ENCODE data around the gene CNTNAP2. TPM values are rescaled to one million over a fixed set of nuclear protein-coding genes. Genes with fewer than 3 reads are reported as not detected.

The CNTNAP2 gene
- total RNA-seq, 4 donors from 2014 or later: not detected

DNA sequence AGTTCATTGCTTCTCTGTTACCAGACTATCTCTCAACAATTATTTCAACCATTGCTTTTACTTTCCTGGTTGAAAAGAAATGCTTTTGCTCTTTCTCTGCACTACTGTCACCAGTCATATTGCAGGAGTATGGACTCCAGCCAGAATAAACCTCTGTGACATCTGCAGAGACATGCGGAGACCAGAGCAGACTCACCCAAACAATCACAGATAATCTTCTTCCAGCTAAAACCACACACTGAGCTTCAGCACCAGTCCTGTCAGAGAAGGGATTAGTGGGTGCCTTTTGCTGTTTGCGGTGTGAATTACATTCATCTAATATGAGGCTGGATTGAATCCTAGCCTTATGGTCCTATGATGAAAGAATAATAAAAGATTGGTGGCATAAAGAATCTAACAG is 258.6 kb downstream of the CNTNAP2 start:
- in situ Hi-C loops (cut with MboI; ENCODE audit: low sequenced_read_pairs in 4 of 4): no loop called here
- no peak overlapping the region for H3K27ac ChIP-seq
- no peak for ATAC-seq
- DNase-seq: no peak
- intact Hi-C loops (cut with DNase I; ENCODE audit: low total_unique reads): no loop called here
- no peaks in the 10 kb centered on the region for H3K9me3 ChIP-seq
- TF ChIP-seq, protein P1, sequence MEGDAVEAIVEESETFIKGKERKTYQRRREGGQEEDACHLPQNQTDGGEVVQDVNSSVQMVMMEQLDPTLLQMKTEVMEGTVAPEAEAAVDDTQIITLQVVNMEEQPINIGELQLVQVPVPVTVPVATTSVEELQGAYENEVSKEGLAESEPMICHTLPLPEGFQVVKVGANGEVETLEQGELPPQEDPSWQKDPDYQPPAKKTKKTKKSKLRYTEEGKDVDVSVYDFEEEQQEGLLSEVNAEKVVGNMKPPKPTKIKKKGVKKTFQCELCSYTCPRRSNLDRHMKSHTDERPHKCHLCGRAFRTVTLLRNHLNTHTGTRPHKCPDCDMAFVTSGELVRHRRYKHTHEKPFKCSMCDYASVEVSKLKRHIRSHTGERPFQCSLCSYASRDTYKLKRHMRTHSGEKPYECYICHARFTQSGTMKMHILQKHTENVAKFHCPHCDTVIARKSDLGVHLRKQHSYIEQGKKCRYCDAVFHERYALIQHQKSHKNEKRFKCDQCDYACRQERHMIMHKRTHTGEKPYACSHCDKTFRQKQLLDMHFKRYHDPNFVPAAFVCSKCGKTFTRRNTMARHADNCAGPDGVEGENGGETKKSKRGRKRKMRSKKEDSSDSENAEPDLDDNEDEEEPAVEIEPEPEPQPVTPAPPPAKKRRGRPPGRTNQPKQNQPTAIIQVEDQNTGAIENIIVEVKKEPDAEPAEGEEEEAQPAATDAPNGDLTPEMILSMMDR (IDR thresholded peaks at IDR 0.05 in 4 of 5, conservative IDR thresholded peaks at IDR 0.05 in 1 of 5): no peak
- TF ChIP-seq POLR2A (IDR thresholded peaks at IDR 0.05): no peak
- H3K4me1 ChIP-seq: no peaks in the 10 kb centered on the region
- no peaks in the 10 kb centered on the region for H3K36me3 ChIP-seq
- no peak overlapping the region for H3K4me3 ChIP-seq
- H3K27me3 ChIP-seq: no peaks in the 10 kb centered on the region

DNA sequence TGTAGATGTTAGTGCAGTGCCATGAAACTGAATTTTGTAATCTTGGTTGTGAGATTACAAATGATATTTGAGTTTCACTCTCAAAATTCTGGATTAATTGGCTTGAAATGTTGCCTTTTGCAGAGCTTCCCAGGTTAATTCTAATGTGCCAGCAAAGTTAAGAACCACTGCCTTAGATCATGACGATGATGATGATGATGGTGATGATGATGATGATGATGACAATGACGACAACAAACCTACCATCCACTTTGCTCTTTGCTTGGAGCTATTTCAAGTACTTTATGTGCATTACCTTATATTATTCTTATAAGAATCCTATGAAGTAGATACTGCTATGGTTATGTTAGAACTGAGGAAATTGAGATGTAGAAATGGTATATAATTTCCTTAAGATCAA is 261.6 kb downstream of the CNTNAP2 start:
- intact Hi-C loops (cut with DNase I; ENCODE audit: low total_unique reads) (no loop called here), in situ Hi-C loops (cut with MboI; ENCODE audit: low sequenced_read_pairs in 4 of 4) (no loop called here)
- Histone ChIP-seq H3K9me3 (no peaks in the 10 kb centered on the region), H3K36me3 (no peaks in the 10 kb centered on the region), H3K4me3 (no peak overlapping the region), H3K27ac (no peak overlapping the region), H3K27me3 (no peaks in the 10 kb centered on the region), H3K4me1 (no peaks in the 10 kb centered on the region)
- DNase-seq: no peak
- no peak for TF ChIP-seq POLR2A (IDR thresholded peaks at IDR 0.05)
- TF ChIP-seq, protein P1 (IDR thresholded peaks at IDR 0.05 in 4 of 5, conservative IDR thresholded peaks at IDR 0.05 in 1 of 5): no peak
- ATAC-seq: no peak

DNA sequence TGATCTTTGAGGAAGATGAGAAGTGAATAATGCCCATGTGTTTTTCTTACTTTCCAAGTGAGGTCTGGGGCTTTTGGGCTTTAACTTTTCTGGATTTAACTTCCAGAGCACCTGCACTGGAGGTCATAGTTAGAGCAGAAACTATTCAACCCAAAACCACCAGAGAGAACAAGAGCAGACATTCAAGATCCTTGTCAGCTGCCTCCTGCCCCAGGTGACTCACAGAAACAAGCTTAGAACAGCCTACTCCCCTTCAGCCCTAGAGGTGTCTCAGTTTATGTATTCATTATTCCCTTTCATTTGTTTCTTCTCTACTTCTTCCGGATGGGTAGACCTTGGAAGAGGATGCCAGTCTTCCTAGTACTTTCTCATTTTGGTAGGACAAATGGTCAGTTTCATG is 270.5 kb downstream of the CNTNAP2 start:
- Histone ChIP-seq H3K4me1 (no peaks in the 10 kb centered on the region), H3K9me3 (no peaks in the 10 kb centered on the region), H3K4me3 (no peak overlapping the region), H3K27ac (no peak overlapping the region), H3K36me3 (no peaks in the 10 kb centered on the region), H3K27me3 (no peaks in the 10 kb centered on the region)
- in situ Hi-C loops (cut with MboI; ENCODE audit: low sequenced_read_pairs in 4 of 4): no loop called here
- intact Hi-C loops (cut with DNase I; ENCODE audit: low total_unique reads): no loop called here
- DNase-seq (no peak), ATAC-seq (no peak)
- TF ChIP-seq, protein P1 (IDR thresholded peaks at IDR 0.05 in 4 of 5, conservative IDR thresholded peaks at IDR 0.05 in 1 of 5): no peak
- no peak for TF ChIP-seq POLR2A (IDR thresholded peaks at IDR 0.05)

DNA sequence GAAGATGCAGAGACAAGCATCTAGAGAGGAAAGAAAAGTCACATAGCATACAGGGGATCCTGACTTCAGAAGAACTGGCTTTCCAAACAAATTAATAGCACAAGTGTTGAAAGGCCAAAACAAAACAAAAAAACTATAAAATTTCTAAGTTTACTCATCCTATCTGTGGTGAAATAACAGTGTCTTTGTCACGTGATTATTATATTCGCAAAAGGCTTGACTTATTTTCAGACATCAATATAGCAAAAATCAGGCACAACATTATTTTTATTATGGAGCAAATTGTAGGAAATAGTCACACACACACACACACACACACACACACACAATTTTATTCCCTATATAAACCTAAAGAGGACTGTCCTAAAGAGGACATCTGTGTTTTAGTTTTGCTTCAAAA is 272.3 kb downstream of the CNTNAP2 start:
- Histone ChIP-seq H3K4me1 (no peaks in the 10 kb centered on the region), H3K9me3 (no peaks in the 10 kb centered on the region), H3K36me3 (no peaks in the 10 kb centered on the region), H3K27me3 (no peaks in the 10 kb centered on the region), H3K27ac (no peak overlapping the region), H3K4me3 (no peak overlapping the region)
- TF ChIP-seq, protein P1 (IDR thresholded peaks at IDR 0.05 in 4 of 5, conservative IDR thresholded peaks at IDR 0.05 in 1 of 5): no peak
- in situ Hi-C loops (cut with MboI; ENCODE audit: low sequenced_read_pairs in 4 of 4) (no loop called here), intact Hi-C loops (cut with DNase I; ENCODE audit: low total_unique reads) (no loop called here)
- DNase-seq: no peak
- ATAC-seq: no peak

DNA sequence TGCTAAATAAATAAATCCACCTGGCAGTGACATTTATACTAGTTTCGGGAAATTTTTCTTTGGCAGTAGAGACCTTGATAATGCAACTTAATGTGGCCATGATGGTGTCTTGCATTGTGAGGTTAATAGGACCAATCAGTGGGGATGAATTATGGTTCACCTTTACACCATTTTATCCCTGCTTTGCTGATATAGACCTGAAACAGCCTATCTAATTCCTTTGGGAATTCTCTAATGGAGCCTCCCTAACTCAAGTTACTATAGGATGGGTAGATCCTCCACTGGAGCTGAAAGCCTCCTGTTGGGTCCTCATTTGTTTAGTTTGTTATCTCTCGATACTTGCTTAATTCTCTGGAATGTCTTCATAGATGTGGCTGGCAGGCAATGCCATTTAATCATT is 276.7 kb downstream of the CNTNAP2 start:
- H3K4me3 ChIP-seq: no peak overlapping the region
- TF ChIP-seq, protein P1 (IDR thresholded peaks at IDR 0.05 in 4 of 5, conservative IDR thresholded peaks at IDR 0.05 in 1 of 5): no peak
- TF ChIP-seq POLR2A (IDR thresholded peaks at IDR 0.05): no peak
- H3K27ac ChIP-seq: no peak overlapping the region
- H3K27me3 ChIP-seq: no peaks in the 10 kb centered on the region
- in situ Hi-C loops (cut with MboI; ENCODE audit: low sequenced_read_pairs in 4 of 4): no loop called here
- no peaks in the 10 kb centered on the region for H3K36me3 ChIP-seq
- DNase-seq (no peak), ATAC-seq (no peak)
- intact Hi-C loops (cut with DNase I; ENCODE audit: low total_unique reads): no loop called here
- H3K4me1 ChIP-seq: no peaks in the 10 kb centered on the region
- H3K9me3 ChIP-seq: no peaks in the 10 kb centered on the region

All from gastrocnemius medialis (tissue), 4 donors.